Left ventricle myocardium superior (tissue), 1 donor: ENCODE data around the gene SPINT2. TPM values are rescaled to one million over a fixed set of nuclear protein-coding genes. Genes with fewer than 3 reads are reported as not detected.

Experiments used
- ATAC-seq: fragments of 200-7000 bp; cut with Tn5 transposase; one replicate; pipeline ENCODE4 v1.9.1; 2020; ENCODE audit warnings: mild to moderate bottlenecking, moderate library complexity
- DNase-seq: peaks from one replicate; pipeline ENCODE4 v3.0.0-alpha.2; 2020
- intact Hi-C: fragments of 100-400 bp; cut with micrococcal nuclease; formaldehyde crosslinking; loops from one replicate; pipeline ENCODE4 v1.11.0; 2022
- total RNA-seq: library from RNA; stranded (reverse); fragmentation: NEBNext Ultra II Directional; extraction: Animal tissue kit (Norgen Biotek cat#: 25700); gene quantifications from one replicate; pipeline ENCODE4 v1.2.1, GENCODE V29; 2021
- donor health status: DM: no; HTN: yes; CAD: no; lungs with severe emphysema.

Gene SPINT2
- total RNA-seq, 1 donor from 2014 or later, result 9.9 TPM

GRCh38 chr19:38309615-38310278 is 45.4 kb downstream of the SPINT2 start:
- ATAC-seq (no peak), DNase-seq (no peak)
- intact Hi-C loops, result no loop called here

GRCh38 chr19:38310279-38310670 is 45.9 kb downstream of the SPINT2 start:
- intact Hi-C loops, result no loop called here
- DNase-seq, result no peak

GRCh38 chr19:38310986-38311385 is 46.6 kb downstream of the SPINT2 start:
- no peak for DNase-seq
- no peak for ATAC-seq
- intact Hi-C loops, result no loop called here

More at GRCh38 chr19:38310279-38310670, 45.9 kb downstream of the SPINT2 start:
- ATAC-seq, result no peak

GRCh38 chr19:38315657-38316476 is 51.5 kb downstream of the SPINT2 start, which contains the start of gene YIF1B:
TSS of gene YIF1B (minus strand) at chr19:38315947. CDS start at chr19:38315917, 30 bp downstream.
- ATAC-seq (peak; percentile 94), DNase-seq (peak; percentile 97)
- intact Hi-C loops, result no loop called here

GRCh38 chr19:38316477-38317067 is 52.2 kb downstream of the SPINT2 start:
- DNase-seq (no peak), ATAC-seq (no peak)
- intact Hi-C loops, result no loop called here

- intact Hi-C loops, result no loop called here
- DNase-seq (no peak), ATAC-seq (no peak)
Measured at GRCh38 chr19:38317104-38317612, 52.8 kb downstream of the SPINT2 start.

- ATAC-seq (peak; percentile 11), DNase-seq (peak; percentile 69)
- intact Hi-C loops, result no loop called here
Measured at GRCh38 chr19:38318660-38319059, 54.3 kb downstream of the SPINT2 start.

- intact Hi-C loops, result no loop called here
- DNase-seq (peak; percentile 73), ATAC-seq (peak; percentile 7)
Measured at GRCh38 chr19:38319421-38320258, 55.3 kb downstream of the SPINT2 start, which contains the start of gene KCNK6. TSS of gene KCNK6 (plus strand) at chr19:38319845. CDS start at chr19:38319951, 106 bp downstream.

GRCh38 chr19:38320969-38321339 is 56.6 kb downstream of the SPINT2 start:
- intact Hi-C loops, result no loop called here
- no peak for DNase-seq
- peak; percentile 3 for ATAC-seq

- peak; percentile 85 for ATAC-seq
- peak; percentile 89 for DNase-seq
- intact Hi-C loops, result no loop called here
Measured at GRCh38 chr19:38321646-38322196, 57.3 kb downstream of the SPINT2 start.

GRCh38 chr19:38323291-38323690 is 58.9 kb downstream of the SPINT2 start:
- DNase-seq (no peak), ATAC-seq (no peak)
- intact Hi-C loops, result no loop called here

GRCh38 chr19:38324431-38324830 is 60.1 kb downstream of the SPINT2 start:
- intact Hi-C loops, result no loop called here
- ATAC-seq (no peak), DNase-seq (no peak)

- no peak for DNase-seq
- no peak for ATAC-seq
- intact Hi-C loops, result no loop called here
Measured at GRCh38 chr19:38326591-38326990, 62.2 kb downstream of the SPINT2 start.

- intact Hi-C loops, result no loop called here
- no peak for DNase-seq
- no peak for ATAC-seq
Measured at GRCh38 chr19:38329651-38330050, 65.3 kb downstream of the SPINT2 start.

GRCh38 chr19:38331728-38332127 is 67.4 kb downstream of the SPINT2 start:
- intact Hi-C loops, result no loop called here
- DNase-seq (no peak), ATAC-seq (no peak)

- no peak for ATAC-seq
- intact Hi-C loops, result no loop called here
Measured at GRCh38 chr19:38333245-38333644, 68.9 kb downstream of the SPINT2 start.

GRCh38 chr19:38335949-38336637 is 71.7 kb downstream of the SPINT2 start:
- intact Hi-C loops, result loop anchor here (2.0 kb wide), 1 partner anchor 95 kb away; no protein-coding TSS in a partner anchor
- ATAC-seq, result peak; percentile 93
- DNase-seq, result peak; percentile 96

More at GRCh38 chr19:38333245-38333644, 68.9 kb downstream of the SPINT2 start:
- DNase-seq, result no peak
